NCI-H128 (cell line): ENCODE results near the gene SLC38A6.

Experiments used
- DNase-seq: peaks from one replicate; lab custom pipeline; 2025; ENCODE audit not compliant: unreplicated experiment; lab: John Stamatoyannopoulos, UW

SLC38A6 gene

DNA sequence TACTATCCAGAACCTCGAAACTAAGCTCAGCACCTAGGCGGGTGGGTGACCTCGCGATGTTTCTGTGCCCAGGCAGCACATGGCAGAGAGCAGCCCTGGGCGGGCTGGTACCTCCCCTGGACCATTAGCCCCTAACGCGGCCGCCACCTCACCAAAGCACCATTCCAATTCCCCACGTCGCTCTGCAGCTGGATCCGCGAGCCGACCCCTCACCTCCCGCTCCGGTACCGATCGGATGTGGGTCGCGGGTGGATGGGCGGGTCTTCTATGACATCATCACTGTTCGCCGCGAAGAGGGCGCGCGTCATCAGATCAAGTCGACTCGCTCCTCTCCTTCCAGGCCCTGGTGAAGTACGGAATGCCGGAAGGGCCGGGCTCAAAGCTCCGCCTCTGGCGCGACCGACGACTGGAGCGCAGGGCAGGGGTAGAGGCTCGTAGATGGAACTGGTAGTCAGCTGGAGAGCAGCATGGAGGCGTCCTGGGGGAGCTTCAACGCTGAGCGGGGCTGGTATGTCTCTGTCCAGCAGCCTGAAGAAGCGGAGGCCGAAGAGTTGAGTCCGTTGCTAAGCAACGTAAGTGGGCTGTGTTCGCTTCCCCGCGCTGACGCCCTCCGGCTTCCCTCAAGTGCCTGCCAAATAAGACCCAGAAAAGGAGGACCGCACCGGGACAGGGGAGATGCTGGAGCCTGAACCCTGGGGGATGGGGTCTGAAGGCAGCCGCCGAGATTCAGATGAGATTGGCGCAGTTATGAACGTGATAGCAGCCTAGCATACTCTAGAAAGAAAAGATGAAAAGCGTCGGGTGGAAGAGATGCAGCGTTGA lies at the start of gene SLC38A6, which contains the start of gene TRMT5:
Gene SLC38A6 (plus strand): TSS at position 435 of the 822 bp plus-strand sequence. CDS start 33 bp downstream, at position 468.
Gene TRMT5 (minus strand): TSS at position 269 of the 822 bp plus-strand sequence. CDS start 106 bp downstream, at position 163.
- DNase-seq = peak; percentile 78

GRCh38 chr14:60933920-60934655 lies 47.0 kb upstream of the SLC38A6 start:
- no peak for DNase-seq

GRCh38 chr14:60935319-60935718 lies 45.7 kb upstream of the SLC38A6 start:
- no peak for DNase-seq

- DNase-seq = no peak
Measured at GRCh38 chr14:60943637-60944032, 37.4 kb upstream of the SLC38A6 start.

GRCh38 chr14:60944204-60944603 lies 36.8 kb upstream of the SLC38A6 start:
- DNase-seq = no peak

- no peak for DNase-seq
Measured at GRCh38 chr14:60945984-60946383, 35.1 kb upstream of the SLC38A6 start.

GRCh38 chr14:60946773-60947172 lies 34.3 kb upstream of the SLC38A6 start:
- DNase-seq = no peak

GRCh38 chr14:60951776-60952435 lies 29.1 kb upstream of the SLC38A6 start:
- DNase-seq = no peak

- DNase-seq = no peak
Measured at GRCh38 chr14:60956202-60956601, 24.8 kb upstream of the SLC38A6 start.

- no peak for DNase-seq
Measured at GRCh38 chr14:60956632-60957031, 24.4 kb upstream of the SLC38A6 start.

- no peak for DNase-seq
Measured at GRCh38 chr14:60958146-60958545, 22.9 kb upstream of the SLC38A6 start.

- no peak for DNase-seq
Measured at GRCh38 chr14:60963761-60964160, 17.3 kb upstream of the SLC38A6 start.

- DNase-seq = no peak
Measured at GRCh38 chr14:60964904-60965303, 16.1 kb upstream of the SLC38A6 start.

DNA sequence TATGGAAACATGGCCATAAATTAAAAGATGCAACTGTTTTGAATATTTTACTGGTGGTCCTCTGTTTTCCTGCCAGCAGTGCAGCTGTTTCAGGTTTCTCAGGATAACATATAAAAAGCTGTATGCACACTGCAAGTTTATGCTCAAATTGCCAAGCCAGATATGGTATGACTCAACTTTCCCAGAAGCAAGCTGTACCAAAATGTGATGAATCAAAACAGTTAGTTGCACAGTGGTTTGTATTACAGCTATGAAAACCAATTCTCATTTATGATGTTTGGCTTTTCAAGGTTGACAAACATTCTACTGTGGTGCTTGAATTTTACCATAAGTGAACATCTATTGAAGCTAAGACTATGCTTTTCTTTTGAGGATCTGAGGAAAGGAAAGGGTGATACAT lies 15.6 kb upstream of the SLC38A6 start:
- no peak for DNase-seq

DNA sequence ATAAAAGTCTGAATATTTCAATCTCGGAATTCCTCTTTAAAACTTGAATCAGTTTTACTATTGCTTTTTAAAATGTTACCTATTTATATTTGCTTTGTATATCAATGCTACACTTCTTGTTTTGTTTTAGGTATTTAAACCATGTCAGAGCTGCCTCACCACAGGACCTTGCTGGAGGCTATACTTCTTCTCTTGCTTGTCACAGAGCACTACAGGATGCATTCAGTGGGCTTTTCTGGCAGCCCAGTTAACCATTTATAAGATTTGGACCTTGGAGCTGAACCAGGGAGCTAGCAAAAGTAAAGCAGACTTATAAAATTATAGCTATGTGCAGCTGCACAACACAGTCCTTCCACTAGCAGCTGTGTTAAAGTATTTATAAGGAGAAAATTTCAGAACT lies 12.9 kb upstream of the SLC38A6 start:
- no peak for DNase-seq

DNA sequence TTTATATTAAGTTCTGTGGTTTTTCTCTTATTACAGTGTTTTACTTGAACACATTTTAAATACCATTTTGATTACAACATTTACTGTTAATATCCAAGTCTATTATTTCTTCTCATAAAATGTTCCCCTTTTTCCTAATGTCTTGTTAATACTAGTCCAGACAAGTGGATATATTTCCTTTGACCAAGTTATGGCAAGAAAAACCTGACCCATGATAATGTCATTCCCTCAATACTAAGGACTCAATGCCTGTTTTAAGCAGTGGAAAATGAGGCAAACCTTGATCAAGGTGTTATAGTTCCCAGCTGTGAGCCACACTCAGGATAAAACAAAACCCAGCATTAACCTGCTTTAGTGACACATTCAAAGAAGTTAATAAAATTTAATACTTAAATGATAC lies 12.4 kb upstream of the SLC38A6 start:
- DNase-seq = no peak

DNA sequence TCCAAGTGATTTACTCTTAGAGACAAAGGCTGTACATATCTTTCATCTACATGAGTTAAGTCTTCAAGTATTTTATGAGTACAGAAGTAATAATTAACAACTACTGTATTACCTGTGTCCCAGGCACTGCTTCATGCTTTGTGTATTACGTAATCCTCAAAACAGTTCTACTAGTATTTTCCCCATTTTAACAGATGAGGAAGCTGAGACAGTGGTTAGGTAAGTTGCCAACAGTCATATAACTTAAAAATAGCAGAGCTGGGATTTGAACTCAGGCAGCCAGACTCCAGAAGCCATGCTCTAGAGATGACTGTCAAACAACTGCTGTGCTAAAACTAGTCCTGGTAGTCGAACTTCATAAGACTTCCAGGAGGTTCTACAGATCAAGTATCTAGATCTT lies 10.9 kb upstream of the SLC38A6 start:
- DNase-seq = no peak

DNA sequence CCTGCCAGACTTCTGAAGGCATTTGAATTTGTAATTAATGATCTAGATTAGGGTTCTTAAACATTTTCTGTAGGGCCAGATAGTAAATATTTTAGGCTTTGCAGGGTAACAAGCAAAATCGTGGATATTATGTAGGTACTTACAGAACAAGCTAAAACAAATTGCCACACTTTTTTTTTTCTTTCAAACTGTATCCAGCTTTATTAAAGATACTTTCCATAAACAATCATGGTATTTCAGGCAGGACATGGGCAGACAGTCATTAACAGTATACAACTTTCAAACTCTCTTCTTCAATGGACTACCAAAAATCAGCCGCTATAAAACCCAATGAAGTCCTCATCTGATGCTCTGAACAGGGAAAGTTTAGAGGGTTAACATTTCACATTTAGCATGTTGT lies 9.8 kb upstream of the SLC38A6 start:
- no peak for DNase-seq

- no peak for DNase-seq
Measured at GRCh38 chr14:60972295-60972694, 8.8 kb upstream of the SLC38A6 start.

- DNase-seq = no peak
Measured at GRCh38 chr14:60973070-60973469, 8.0 kb upstream of the SLC38A6 start.

- DNase-seq = peak; percentile 32
Measured at GRCh38 chr14:60974090-60974651, 6.9 kb upstream of the SLC38A6 start.
